K562 (cell line): Measurements from ENCODE around the gene SUGP1.

Experiments used
- FOXP1 ChIP-seq: sonication (generic); formaldehyde crosslinking; IDR thresholded peaks from 2 replicates; pipeline ENCODE4 v1.8.0; 2022; ENCODE audit warnings: mild to moderate bottlenecking, missing genetic modification reagents
- HDAC1 ChIP-seq, 2 experiments: fragments of 450-650 bp; IDR thresholded peaks; 2 replicates each; pipeline ENCODE4 v1.6.1; 2016 to 2017; ENCODE audit warnings: inconsistent platforms in 1 of 2, mild to moderate bottlenecking in 1 of 2, moderate library complexity in 1 of 2
- HMGXB4 ChIP-seq: sonication (generic); formaldehyde crosslinking; IDR thresholded peaks from 2 replicates; pipeline ENCODE4 v1.8.1; 2023; ENCODE audit warnings: mild to moderate bottlenecking, missing genetic modification reagents
- SETDB1 ChIP-seq: IDR thresholded peaks from one replicate; pipeline ENCODE4 v1.6.1; 2012; ENCODE audit warnings: low read length, control low read depth, inconsistent platforms
- ZNF41 ChIP-seq: fragments of 250-450 bp; sonication (Bioruptor Pico); conservative IDR thresholded peaks from 2 replicates; pipeline ENCODE4 v1.4.0; 2020; ENCODE audit warnings: mild to moderate bottlenecking

- TF ChIP-seq HMGXB4 (CRISPR knock-in tag) (no peak), SETDB1 (no peak), FOXP1 (CRISPR knock-in tag) (no peak), ZNF41 (CRISPR knock-in tag) (no peak), HDAC1 (IDR thresholded peaks at IDR 0.05) (no peak)
Measured at GRCh38 chr19:19336597-19336996, 16.3 kb upstream of the SUGP1 start.
